ENCODE data around the gene PEAK1.
"Not testable (repeated sequence)": the region's sequence is repeated elsewhere in the genome, so short reads cannot be mapped to it uniquely, and the experiment has no call there.

PEAK1 gene

DNA sequence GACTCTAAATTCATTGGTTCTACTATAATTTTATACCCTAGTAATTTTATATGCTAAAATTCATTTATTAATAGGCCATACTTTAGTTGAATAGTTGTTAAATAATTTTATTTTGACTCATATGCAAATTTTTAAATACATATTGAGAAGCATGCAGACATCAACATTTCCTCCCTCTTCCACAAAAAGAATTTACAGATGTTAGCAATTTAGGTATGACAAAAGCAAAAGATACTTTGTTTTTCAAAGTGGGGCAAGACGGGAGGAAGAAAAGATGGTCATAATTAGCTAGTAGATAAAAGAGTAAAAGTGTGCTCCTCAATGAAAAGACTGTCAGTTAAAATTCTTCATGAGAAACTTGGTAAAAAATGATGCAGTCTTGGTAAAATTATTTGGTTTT lies 200.1 kb downstream of the PEAK1 start:
- no peak for DNase-seq

DNA sequence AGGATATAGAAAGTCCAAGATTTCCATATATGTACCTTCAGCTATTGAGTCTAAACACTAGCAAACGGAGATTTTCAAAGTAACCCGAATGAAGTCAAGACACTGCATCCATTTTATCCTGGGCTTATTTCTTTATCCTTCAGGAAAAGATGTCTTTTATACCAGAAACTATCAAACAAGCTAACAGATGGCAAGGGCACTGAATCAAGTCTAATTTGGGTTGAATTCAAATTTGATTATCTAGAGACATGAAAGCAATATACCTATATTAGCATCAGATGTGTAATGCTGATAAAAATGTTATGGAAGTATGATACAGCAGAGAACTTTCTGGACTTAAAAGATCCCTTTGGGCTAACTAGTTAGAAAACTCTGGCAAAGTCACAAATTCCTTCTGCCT lies 210.7 kb downstream of the PEAK1 start:
- no peak for DNase-seq

DNA sequence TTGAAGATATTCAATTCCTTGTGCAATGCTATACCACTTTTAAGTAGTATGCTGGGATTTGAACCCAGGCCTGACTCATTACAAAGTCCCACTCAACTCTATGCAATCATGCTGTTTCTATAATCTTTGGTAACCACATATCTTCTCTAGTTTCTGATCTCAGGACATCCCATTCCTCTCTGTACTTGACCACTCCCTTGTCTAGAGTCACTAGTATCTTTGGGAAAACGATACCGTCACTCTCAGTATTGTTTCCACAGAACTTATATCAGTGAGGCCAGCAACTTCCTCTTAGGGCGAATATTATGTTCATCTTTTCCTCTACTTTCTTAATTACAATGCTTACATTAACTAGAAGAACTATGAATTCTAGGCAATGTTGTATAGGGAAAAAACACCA lies 211.7 kb downstream of the PEAK1 start:
- DNase-seq: no peak

DNA sequence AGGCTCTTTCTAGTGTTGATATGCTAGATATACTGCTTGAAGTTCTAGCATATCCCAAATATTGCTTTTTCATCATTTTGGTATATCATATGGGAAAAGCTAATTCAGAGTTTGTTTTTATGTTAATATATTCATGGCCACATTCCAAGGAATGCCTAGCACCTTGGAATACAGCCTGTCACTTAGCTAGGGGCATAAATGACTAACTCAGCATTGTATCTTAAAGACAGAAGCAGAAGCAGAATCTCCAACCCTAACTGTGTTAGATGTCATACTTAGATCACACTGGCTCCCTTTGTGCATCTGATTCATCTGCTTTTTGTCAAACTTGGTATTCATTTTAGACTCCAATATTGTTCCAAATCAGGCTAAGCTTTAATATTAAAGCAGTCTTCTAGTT lies 218.2 kb downstream of the PEAK1 start:
- no peak for DNase-seq

DNA sequence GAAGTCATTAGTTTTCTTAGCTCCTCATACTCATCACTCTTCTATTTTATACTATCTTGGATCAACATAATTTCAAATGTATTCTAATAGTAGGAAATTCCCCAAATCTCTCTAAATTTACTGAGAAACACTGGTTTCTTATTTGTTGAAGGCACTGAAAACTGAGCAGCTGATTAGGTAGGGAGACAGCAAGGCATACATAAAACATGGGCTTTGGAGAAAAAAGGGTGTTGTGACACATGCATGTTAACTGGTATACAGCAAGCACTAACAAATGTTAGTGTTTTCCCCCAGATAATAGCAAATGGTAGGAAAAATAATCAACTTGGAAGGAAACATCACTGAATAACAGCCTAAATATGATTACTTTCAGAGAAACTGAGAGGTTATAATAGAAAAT lies 223.5 kb downstream of the PEAK1 start:
- no peak for DNase-seq

DNA sequence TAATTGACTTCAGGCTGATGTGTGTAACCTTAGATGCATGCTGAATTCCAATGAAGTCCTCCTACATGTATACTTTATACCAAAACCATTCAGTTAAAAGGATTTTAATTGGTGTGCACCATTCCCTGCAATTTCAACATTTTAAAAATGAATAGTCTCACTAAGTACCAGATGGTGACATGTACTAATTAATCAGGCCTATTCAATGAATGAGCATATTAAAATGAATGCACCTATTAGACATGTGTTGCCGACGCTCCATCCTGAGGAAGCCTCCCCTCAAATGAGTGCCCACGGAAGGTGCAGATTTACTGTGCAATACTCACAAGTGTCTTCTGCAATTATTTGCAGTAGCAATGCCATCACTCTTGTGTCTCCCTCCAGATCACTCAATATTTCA lies 224.3 kb downstream of the PEAK1 start:
- DNase-seq: no peak

DNA sequence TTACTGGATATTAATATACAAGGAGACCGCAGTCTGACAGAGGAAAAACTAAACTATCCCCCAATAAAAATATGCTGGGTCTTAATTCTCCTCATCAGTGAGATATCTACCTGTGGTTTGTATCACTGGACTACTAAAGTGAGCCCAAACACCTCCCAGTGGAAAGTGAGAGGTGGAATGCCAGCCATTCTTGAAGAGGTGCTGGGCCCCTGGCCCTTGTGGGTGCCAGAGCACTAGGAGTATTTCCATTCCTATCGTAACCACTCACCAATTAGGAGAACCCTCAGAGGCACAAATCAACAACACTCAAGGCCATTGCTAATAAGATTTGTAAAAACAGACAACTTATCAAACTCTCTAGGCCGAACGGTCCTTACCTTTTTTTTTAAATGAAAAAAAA lies 227.5 kb downstream of the PEAK1 start:
- no peak for DNase-seq

DNA sequence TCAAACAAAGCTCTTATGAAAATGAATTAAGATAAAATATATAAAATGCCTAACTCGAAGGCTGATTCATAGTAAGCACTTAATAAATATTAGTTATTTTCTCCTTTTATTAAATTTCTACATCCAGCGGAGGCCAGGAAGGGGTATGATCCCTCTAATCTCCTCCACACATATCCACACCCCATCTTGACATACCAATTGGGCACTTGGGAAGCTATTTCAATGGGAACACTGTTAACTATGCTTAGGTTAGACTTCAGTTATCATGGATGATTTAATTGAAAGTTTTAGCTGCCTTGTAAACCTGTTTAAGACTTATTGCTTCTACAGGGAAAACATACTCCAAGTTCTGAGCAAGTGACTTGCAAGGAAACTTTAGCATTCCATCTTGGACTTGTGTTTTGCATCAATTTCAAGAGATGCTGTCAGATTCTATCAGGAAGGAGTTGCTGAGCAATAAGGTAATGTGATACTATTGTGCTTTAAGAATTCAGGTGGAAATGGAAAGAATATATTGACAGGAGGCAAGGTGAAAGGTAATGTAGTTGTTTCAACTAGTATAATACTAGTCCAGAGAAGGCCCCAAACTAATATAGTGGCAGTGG lies 228.6 kb downstream of the PEAK1 start:
- DNase-seq: no peak

DNA sequence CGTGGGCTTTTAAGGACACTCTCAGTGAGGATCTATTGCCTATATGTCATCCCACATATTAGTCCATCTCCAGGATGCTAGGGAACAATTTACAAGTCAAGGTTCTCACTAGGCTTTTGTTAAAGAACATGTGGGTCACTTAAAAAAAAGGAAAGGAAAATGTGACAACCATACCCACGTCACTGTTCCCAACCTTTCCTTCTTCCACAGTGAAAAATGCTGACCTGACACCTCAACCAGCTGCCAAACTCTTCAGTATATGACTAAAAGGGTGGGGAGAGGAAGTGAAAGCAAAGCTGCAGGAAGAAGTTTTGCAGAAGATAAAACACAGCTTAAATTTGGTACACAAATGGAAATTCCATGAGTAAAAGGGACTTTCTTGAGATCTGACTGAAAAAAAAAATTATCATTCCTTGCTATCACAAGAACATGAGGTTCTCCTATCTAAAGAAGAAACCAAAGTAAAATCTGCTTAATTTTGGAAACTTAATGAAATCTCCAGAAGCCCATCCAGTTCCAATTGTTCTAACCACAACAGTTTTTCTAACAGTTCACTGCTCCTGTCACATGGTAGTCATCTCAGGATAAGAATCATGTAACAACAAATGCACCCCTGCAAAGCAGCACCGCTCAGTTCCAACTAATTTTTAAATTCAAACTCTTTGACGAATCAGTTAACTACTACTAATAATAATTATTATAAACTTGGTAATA lies 232.0 kb downstream of the PEAK1 start:
- no peak for DNase-seq

DNA sequence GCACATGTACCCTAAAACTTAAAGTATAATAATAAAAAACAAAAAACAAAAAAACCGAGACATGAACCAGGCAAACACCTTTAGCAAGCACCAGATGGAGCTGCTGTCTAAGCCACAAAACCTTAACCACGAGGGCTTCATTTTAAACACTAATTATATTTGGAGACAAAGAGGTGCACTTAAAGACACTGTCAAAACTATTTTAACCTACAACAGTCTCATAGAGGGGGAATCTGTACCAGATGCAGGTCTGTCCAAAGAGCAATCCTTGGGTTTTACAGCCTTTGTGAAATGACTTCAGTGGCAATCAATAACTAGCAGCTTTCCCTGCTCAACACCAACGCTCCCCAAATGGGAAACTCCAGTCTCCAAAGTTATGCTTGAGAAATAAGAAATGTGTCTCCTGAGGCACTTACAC lies 233.3 kb downstream of the PEAK1 start:
- no peak for DNase-seq

DNA sequence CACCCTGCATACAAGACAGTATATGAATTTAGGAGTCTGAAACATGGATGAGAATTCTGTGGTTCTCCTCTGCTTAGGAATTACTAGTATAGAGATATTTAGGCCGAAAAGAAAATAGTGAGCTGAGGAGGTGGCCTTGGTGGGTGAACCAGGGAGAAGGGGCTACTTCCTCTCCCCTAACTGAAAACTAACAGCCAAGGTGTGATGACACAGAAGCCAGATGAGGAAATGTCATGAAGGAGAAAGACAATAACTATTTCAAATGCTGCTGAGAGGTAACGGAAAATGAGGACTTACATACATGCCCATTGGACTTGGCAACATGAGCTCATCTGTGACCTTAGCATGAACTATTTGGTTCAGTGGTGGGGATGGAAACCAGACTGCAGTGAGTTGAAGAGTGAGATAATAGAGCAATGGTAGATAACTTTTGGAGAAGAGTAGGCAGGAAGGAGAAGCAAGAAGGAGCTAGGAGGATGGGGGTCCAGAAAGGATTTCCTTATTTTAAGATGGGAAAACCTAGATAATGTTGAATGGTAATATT lies 234.6 kb downstream of the PEAK1 start:
- DNase-seq: no peak

DNA sequence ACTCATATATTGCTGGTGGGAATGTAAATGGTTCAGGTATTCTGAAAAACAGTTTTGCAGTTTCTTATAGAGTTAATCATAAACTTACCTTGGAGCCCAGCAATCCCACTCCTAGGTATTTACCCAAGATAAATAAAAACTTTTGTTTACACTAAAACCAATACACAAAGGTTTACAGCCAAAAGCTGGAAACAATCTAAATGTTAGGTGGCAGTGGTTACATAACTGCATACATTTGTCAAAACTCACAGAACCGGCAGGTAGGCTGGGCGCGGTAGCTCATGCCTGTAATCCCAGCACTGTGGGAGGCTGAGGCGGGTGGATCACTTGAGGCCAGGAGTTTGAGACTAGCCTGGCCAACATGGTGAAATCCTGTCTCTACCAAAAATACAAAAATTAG lies 235.6 kb downstream of the PEAK1 start:
- DNase-seq: not testable (repeated sequence)

DNA sequence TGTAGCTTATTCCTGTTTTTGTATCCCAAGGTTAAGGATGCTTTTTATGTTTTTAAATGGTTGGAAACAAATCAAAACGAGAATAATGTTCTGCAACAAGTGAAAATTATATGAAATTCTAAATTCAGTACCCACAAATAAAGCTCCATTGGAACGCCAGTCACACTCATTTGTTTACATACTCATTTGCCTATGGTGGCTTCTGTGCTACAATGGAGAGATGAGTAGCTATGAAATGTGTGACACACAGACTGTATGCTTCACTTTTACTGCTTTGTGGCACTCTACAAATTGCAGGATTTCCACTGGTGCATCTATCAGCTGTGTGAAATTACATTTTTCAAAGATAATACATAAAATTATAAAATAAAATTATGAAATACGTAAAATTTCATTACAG lies 236.8 kb downstream of the PEAK1 start:
- no peak for DNase-seq

DNA sequence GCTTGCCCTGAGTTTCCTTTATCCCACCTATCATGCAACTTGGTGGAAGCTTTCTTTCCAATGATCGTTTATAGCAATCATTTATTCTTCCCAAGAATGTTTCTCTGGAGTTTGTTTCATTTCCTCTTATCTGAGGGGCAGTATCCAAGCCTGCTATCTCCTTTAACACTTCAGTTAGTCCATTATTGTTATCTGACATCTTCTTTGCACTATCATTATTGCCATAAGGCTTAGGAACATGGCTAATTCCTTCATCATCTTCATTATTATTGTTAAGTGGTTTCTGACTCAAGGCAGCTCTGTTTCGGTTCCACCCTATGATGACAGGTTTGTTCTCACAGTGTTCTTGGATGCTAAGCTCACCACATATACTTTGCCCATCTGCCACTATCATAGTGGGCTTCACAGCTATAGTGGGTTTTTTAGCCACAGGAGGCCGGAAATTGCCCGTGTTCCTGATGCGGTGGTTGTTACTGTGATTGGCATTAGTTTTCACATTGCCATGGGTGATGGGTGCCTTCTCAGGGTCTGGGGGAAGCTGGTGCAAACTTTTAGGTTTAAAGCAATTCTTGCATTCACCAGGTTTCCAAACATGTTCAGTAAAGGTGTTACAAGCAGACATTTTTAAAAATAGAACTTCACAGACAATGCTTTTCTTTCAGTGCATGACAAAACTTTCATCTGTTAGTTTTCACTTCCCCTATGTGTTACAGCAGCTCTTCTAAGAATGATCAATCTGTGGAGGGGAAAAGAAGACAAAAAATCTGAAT lies 238.4 kb downstream of the PEAK1 start:
- no peak for DNase-seq

DNA sequence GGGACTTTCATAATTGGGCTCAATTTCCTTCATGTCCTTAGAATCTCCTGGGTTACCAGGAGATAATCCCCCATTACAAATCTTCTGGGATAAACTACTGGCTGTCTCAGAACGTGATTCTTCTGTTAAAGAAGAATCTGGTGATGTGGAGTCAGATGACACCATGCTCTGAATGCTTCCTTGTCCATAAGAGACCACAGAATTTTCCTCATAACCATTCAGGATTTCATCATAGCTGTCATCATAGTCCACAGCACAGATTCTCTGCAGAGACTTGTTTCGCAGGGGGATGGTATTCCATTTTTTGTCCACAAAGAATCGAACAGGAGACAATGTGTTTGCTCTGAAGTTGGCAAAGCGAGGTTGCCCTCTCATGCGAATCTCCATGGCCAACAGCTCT lies 239.1 kb downstream of the PEAK1 start:
- DNase-seq: no peak

DNA sequence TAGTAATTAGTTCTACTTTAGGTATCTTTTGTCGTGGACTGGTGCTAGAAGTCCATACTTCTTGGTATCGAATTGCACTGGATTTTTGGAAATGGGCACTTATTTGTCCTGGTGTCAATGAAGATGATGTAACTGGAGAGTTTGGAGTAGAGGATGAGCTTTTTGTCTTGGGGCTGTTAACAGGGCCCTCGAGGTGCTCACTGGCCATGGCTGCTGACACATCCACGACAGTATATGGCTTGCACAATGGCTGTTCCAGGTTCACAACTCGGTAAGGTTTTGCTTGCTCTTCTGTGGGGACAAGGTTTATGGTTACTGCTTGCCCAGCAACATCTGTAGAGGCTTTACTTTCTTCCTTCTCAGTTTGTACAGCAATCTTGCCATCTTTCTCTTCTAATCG lies 239.6 kb downstream of the PEAK1 start:
- DNase-seq: no peak

DNA sequence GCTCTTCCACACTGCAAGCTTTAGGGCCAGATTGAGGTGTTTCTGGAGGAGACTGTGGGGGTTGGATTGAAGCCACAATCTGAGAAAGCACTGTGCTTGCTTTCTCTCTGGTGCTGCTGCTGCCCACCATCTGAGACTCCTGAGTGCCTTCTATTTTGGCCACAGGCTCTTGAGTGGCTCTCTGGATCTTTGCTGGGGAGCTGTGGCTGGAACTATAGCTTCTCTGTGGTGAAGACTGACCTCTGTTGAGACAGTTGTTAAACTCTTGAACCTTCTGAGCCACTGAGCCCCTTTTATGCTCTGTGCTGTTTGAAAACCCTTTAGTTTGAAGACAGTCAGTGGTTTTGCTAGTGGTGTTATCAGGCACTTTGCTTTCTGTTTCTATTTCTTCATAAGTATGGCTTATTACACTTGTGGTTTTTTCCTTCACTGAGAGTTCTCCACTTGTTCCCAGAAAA lies 240.3 kb downstream of the PEAK1 start:
- DNase-seq: no peak

DNA sequence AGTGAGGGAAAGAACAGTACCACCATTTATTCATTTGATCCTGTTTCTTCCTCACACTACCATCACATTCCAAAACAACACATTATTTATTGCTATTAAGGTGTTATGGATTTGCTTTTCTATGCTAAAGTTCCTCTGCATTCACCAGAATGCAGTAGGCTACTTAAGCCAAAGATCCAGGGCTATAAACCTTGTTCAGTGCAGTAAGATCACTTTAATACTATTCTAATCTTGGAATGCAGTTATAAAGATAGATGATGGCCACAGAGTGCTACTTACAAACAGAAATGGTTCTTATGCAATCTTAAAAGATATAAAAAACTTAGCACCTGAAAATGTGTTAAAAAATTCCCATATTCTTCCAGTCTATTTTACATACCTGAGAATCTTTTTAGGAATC lies 241.5 kb downstream of the PEAK1 start:
- DNase-seq: no peak

DNA sequence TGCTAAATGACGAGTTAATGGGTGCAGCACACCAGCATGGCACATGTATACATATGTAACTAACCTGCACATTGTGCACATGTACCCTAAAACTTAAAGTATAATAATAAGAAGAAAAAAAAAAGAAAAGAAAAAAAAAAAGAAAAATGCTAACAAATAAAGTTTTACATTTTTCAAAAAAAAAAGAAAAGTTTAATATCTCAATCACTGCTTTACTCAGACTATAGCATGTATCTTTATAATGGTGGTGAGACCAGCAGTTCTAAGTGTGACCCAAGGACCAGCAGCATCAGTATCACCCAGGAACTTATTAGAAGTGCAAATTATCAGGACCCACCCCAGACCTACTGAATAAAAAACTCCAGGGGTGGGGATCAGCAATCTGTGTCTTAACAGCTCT lies 243.8 kb downstream of the PEAK1 start:
- DNase-seq: not testable (repeated sequence)

DNA sequence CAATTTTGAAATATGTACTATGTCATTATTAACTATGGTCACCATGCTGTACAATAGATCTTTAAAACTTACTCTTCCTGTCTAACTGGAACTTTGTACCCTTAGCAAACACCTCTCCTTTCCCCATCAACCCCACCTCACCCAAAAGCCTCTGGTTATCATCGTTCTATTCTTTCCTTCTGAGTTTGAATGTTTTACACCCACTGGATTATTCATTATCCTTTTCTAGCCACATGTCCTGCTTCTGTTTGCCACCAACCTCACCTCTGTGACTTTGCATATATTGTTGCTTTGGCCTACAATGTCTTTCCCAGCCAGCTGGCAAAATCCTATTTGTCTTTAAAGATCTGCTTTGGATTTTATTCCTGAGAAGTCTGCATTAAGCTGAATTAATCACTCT lies 246.4 kb downstream of the PEAK1 start:
- no peak for DNase-seq

DNA sequence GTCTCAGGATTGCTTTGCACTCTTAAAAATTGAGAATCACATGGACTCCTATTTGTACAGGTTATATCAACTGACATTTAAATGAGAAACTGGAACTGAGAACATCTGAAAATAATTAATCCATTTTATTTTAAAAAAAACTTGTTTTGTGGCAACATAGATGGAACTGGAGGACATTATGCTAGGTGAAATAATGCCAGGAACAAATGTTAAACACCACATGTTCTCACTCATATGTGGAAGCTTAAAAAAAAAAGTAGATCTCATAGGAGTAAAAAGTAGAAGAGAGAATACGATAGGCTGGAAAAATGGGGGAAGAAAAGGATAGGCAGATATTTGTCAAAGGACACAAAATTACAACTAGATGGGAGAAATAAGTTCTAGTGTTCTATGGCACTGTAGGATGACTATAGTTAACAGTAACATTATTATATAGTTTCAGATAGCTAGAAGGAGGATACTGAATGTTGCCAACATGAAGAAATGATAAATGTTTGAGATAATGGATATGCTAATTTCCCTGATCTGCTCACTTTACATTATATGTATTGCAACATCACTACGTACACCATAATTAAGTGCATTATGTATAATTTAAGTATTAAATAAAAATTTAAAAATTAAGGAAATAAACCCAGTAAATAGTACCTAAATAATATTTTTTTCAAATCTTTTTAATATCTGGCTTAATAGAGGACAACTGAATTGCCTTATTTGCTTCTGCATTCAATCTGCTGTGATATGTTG lies 248.5 kb downstream of the PEAK1 start:
- DNase-seq: no peak

DNA sequence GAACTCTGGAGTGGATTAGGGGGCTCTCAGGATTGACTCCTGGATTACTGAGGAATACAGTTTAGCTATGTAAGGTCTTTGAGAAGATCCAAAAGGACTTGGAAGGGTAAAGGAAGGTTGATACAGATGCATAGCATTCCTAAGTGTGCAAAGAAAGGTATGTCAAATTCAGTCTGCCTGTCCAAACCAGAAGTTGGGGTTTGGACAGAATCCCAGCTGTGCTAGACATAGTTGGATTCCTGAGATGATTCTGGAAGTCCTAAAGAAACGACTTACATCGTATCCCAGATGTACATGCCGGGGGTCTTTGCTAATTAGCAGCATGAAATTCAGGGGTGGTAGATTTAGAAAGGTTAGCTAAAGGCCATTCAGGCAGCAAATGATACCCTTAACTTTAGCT lies 251.3 kb downstream of the PEAK1 start:
- DNase-seq: no peak

DNA sequence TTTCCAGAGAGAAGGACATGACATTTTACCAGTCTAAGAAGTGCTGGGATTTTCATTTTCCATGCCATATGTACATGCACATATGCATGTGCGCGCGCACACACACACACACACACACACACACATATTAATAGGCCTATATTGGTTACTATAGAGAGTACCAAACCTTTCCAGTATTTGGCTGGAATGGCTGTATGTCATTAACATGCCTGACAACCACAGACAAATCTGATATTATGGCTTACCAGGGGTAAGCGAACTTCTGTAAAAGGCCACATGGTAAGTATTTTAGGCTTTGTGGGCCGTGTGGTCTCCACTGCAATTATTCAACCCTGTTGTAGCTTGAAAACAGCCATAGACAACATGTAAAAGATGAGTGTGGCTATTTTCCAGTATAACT lies 251.8 kb downstream of the PEAK1 start:
- DNase-seq: no peak
